Stimulated activated CD4-positive, alpha-beta T cell treated with anti-CD3 and anti-CD28 coated beads, Interleukin-4, amount 100 ng/mL, for 48 hours (primary cell): Measurements from ENCODE around the gene NR4A2.
A peak's percentile ranks its signal among the peaks of the same experiment; 100 is the strongest.

Source experiments
- DNase-seq, 2 donors: peaks; one replicate each; pipeline ENCODE4 v3.0.0-alpha.2; 2020; ENCODE audit warnings: low read depth in 2 of 2

Gene NR4A2

GRCh38 chr2:156332534-156333273 is at the start of gene NR4A2:
TSS of gene NR4A2 (minus strand) at chr2:156332721. CDS start at chr2:156330186, 2,535 bp downstream.
- peak; percentile 72 to 80 for DNase-seq

DNA sequence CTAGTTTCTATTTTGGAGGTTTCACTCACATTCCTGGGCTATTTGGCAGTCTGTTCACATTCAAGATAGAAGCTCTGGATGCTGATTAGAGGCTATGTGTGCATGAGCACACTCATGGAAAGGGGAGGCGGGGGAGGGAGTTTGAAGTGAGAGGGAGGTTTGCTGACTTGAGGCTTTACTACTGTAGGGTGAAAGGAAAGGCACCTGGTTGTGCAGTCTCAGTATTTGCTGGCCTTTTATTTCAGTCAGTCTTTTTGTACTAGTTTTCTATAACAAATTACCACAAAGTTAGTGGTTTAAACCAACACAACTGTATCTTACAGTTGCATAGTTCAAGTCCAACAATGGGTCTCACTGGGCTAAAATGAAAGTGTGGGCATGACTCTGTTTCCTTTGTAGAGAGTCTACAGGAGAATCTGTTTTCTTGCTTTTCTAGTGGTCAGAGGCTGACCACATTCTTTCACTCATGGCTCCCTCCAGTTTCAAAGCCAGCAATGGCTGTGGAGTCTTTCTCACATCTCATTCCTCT is 47.7 kb upstream of the NR4A2 start:
- DNase-seq: no peak

DNA sequence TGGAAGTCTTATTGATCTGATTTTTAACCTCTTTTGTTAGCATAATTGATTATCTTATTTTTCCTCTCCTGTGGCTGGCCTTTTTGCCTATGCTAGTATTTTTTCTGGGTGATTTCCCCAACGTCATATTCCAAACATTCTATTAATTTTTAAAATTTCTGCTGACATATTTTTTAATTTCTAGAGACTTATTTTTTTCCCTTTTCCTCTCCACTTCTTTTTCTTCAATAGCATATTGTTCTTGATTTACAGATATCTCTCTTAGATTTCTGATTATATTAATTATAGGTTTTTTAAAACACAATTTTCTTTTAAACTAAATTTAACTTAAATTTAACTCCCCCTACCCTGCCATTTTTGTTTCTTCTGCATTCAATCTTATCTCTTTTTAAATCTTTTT is 47.2 kb upstream of the NR4A2 start:
- DNase-seq: no peak

GRCh38 chr2:156379071-156379470 is 46.5 kb upstream of the NR4A2 start:
- no peak for DNase-seq

DNA sequence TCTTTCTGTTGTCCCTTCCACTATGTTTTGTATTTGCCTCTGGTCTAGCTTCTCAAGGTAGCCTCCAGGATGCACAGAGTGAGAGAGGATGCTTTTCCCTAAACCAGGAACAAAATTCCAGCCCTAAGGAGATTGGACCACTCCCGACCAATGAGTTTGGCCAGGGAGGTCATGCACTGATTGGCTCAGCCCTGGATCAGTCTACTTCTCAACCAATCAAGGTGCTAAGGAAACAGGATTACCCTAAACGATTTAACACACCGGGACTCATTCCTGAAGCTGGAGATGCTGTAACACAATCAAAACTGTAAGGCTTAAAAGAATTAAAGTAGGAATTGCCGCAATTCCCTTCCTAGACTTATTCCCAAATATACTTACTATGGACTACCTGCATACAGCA is 34.2 kb upstream of the NR4A2 start:
- no peak for DNase-seq

DNA sequence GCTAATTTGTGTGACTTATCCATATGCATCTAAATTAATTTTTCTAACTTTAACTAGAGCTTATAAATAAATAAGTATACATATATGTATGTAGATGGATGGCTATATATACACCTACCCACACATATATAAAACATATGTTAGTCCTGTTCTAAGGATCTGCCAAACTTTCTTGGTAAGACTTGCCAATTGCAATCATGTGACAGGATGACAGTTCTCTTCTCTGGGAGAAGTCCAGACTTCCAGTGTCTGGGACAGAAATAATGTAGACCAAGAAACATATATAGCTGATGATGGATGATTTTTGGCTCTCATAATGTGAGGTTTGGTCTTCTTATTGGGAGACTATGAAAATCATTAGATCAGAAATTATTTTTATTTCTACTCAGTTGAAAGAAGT is 30.6 kb upstream of the NR4A2 start:
- no peak for DNase-seq

DNA sequence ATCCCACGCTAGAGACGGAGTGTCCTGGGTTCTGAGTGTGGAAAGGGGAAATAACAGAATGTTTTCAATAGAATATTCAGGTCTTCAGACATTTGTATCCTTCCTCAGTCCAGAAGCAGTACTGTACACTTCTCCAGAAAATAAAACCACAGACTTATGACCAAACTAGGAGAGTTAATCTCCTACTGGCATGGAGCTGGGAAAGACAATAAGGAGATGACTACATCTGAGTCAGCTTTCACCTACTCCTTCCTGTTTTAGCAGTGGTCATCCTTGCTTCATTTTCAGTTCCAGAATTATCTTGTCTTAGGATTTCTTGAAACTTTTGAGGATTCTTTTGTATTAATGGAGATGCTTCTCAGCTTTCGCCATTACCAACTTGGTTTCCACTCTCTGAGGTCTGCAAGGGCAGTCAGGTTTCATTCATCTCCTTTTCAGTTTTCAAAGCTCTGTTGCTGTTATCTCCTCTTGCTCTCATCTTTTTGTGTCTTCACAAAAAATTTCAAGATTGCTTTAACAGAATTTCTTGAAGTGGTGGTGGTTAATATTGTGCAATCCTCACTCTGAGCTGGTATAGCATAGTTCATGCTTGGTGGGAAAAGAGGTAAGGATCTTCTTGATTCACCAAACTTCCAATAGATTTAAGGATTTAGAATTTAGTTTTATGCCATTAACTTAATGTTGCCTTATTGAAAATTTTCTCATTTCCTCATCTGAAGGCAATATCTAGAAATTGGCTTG is 23.7 kb upstream of the NR4A2 start:
- DNase-seq: no peak

GRCh38 chr2:156352911-156353310 is 20.4 kb upstream of the NR4A2 start:
- no peak for DNase-seq

- no peak for DNase-seq
Measured at GRCh38 chr2:156350374-156351142, 18.0 kb upstream of the NR4A2 start.

DNA sequence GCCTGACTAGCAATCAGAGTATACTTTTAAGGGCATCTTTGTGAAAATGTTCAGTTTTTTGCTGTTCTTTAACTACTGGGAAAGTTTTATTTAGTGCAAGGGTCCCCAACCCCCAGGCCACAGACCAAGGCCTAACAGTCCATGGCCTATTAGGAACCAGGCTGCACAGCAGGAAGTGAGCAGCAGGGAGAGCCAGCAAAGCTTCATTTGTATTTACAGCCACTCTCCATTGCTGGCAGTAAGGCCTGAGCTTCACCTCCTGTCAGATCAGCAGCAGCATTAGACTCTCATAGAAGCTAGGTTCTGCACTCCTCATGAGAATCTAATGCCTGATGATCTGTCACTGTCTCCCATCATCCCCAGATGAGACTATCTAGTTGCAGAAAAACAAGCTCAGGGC is 17.1 kb upstream of the NR4A2 start:
- DNase-seq: no peak

DNA sequence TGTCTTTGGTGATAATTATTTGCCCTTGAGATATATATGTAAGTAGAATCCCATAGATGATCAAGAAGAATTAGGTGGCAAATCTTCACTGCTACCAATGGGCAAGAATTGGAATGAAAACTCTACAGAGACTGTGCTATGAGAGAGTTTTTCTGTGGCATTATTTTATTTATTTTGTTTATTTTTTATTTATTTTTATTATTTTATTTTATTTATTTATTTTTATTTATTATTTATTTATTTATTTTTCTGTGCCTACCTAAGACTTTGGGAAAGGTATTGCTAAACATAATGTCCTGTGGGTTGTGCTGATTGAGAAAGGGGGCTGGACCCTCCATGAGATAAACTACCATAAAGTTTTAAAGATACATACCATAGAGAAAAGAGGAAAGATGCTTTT is 16.6 kb upstream of the NR4A2 start:
- DNase-seq: no peak

DNA sequence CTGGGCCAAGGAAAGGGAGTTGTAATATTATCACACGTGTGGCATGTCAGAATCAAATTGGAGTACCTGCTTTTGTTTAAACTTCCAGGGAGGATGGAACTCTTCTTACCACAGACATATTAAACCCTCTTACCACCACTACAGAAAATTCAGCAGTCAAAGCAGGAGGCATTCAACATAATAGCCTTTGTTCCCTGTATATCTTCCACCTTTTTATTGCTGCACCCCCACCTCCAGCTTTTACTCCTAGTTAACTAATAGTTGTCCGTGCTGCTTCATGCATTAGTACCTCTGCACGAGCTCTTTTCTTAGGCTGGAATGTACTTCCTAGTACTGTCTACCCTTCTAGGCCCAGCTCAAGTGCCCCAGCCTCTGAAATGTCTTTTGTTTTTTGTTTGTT is 14.9 kb upstream of the NR4A2 start:
- no peak for DNase-seq

DNA sequence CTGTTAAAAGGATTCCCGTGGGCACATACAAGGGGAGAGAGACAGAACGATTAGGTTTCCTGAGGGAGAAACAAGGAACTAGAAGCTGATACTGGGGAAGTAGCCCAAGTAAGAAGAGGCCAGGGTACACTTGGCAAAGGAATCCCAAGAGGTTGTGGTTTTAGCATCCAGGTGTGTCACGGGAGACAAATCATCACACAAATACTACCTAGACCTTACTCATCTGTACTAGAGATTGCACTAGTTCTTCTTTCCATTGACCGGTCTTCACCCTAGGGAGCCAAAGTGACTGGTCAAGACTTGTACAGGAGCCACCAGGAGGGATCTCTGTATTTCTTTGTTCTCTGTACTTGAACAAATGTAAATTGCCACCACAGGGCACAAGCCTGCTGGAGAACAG is 14.2 kb upstream of the NR4A2 start:
- no peak for DNase-seq

DNA sequence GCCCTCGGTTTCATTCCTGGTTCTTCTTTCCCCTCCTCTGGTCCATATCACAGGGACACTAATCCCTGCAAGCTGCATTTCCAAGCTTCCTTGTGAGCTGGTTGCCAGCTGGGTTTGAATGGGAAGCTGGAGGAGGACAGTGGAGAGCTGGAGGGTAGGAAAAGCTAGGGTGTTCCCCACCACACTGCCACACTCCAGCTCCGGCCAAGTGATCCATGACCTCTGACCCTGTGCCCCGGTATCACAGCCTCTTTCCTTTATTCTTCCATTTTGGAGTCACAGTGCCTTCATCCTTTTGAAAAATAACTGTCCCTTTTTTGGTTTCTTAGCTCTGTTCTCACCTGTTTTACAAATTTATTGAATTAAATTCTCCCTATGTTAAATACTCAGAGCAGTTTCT is 13.1 kb upstream of the NR4A2 start:
- DNase-seq: no peak

DNA sequence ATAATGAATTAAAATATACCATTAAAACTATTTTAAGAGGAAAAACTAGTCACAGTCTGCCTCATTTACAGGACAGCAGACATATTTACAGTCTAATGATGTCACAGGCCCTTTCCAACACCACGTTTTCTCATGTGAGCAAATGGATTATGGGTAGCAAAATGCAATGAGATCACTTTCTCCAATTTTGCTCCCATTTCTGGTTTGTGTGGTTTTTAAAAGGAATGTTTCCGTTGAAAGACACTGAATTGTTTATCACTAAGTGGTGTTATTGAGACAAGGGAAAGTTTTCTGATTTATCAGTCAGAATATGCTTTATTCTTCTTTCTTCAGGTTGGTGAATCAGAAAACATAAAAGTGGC is 11.4 kb upstream of the NR4A2 start:
- no peak for DNase-seq

DNA sequence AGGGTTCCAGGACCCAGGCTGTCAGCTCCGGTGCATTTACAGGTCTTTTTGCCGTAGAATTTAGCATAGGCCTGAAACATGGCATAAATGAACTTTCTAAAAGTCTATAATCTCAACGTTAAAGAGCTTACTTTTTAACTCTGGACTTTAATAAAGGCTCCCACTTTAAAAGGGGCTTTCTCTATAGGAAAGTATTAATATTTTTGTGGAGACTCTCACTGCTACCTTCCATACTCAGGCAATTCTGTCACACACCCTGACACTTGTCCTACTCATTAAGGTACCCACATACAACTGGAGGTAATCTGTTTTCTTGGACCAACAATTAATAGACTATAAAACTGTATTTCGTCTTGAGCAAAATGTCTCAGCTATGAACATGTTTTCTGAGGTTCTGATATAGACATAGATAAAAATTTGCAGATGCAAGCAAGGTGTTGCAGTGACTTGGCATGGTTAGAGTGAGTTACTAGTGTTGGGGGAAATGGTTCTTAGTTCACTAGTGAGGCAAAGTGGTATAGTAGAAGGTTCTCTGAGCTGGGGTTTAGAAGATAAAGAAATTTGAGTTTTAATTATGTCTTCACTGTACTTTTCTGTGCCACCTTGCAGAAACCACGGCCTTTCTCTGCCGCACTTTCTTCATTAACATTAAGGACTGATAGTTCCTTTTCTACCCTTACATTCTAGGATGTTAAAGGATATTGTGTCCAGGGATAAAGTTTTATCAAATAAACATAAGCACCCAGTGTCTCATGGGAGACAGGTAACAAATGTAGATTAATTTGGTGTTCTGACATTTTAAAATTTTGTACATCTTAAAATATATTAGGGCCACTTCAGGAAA is 10.8 kb upstream of the NR4A2 start:
- no peak for DNase-seq

DNA sequence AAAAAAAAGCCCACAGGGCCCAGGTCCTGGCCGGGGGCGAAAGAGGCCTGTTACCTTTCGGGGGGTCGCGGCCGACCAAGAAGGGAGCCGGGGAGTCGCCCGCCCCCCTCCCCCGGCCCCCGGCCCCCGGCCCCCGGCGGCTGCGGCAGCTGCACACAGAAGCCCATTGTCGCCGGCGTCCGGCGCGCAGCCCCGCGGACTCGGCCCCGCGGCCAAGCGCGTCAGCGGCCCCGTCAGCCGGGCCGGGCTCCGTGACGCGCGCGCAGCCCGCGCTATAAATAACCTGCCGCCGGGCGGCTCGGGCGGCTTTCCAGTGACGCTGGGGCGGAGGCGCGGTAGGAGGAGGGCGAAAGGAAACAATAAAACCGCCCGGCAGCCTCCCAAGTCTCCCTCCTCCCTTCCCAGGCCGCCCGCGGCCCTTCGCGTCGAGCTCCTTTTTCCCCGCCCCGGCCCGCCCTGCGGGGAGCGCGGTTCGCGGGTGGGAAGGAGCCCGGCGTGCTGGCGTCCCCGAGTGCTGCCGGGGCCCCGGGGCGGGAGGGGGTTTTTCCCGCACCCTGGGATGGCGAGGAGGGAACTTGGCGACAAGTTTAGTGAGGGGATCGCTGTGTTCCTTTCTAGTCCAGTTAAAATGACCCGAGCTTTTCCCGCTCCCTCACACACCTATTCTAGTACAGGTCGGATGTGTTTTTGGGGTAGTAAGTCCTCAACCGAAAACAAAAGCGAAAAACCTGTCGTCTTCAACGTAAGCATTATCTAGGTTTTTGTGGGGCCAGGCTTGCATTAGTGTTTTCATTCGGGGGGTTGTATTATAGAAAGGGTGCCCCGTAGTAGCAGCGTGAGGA is 10.0 kb upstream of the NR4A2 start:
- peak; percentile 74 to 83 for DNase-seq

DNA sequence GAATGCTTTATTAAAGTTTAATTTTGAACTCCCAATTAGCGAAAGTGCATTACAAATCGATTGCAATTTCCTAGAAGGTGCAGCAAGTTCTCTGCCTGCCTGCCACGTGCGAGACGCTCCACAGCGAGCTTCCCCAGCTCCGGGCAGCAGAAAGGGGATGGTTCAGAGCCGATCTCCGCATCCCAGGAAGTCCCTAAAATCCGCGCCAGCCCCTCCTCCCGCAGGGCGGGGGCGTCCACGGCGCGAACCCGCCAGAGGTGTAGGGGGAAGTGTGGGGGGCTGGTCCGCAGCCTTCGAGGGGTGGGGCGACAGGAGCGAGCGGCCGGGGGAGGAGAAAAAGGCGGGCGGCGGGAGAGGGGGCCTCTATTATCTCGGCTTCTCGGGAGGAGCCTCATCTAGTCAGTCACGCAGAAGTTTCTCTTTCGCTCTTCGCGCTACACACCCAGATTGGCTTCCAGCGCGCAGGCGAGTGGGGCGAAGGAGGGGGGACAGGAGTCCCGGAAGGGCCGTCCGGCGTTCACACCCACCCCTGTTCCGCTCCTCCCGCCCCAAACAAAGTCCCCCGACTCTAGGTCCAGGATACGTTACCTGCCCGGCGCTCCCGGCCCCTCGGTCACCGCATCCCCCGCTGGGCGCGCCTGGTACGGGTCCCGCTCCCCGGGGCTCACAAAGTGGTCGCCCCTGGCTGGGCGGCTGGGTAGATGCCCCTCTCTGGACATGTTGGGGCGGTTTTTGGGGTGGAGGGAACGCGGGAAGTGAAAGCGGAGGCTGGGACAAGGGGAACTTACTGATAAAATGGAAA is 9.1 kb upstream of the NR4A2 start:
- DNase-seq: peak; percentile 76 to 87

- no peak for DNase-seq
Measured at GRCh38 chr2:156340804-156341451, 8.4 kb upstream of the NR4A2 start.
